Natural killer cell (primary cell): ENCODE measurements around the gene PHACTR1. TPM values are rescaled to one million over a fixed set of nuclear protein-coding genes. Genes with fewer than 3 reads are reported as not detected.

Experiments
- ATAC-seq, 3 donors: fragments of 150-1000 bp in 2 of 3; fragments of 200-7000 bp in 1 of 3; cut with Tn5 transposase; 1 replicate in 1 of 3; 2 replicates in 2 of 3; pipeline ENCODE4 v1.10.0; 2021; ENCODE audit warnings: mild to moderate bottlenecking in 2 of 3, moderate library complexity in 2 of 3
- DNase-seq, 2 donors: peaks; one replicate each; pipeline versions ENCODE4 v3.0.0 to v3.0.0-alpha.2; 2013 to 2021; ENCODE audit warnings: mixed read lengths in 1 of 2
- H3K27ac ChIP-seq: one replicate; pipeline ENCODE4 v1.5.1; 2013; ENCODE audit warnings: mild to moderate bottlenecking, low read length
- H3K27me3 ChIP-seq: one replicate; pipeline ENCODE4 v1.6.1; 2013; ENCODE audit warnings: low read length; ENCODE audit not compliant: control insufficient read depth, insufficient read depth
- H3K36me3 ChIP-seq: one replicate; pipeline ENCODE4 v1.6.1; 2013; ENCODE audit warnings: low read length; ENCODE audit not compliant: control insufficient read depth, insufficient read depth
- H3K4me1 ChIP-seq: one replicate; pipeline ENCODE4 v1.6.1; 2013; ENCODE audit warnings: low read length; ENCODE audit not compliant: control insufficient read depth, insufficient read depth
- H3K4me3 ChIP-seq: one replicate; pipeline ENCODE4 v1.5.1; 2013; ENCODE audit warnings: low read length
- H3K9me3 ChIP-seq: one replicate; pipeline ENCODE4 v1.6.1; 2013; ENCODE audit warnings: low read length; ENCODE audit not compliant: control insufficient read depth, insufficient read depth
- H3K27ac Mint-ChIP-seq, 2 donors: one replicate each; pipeline ENCODE4 v1.8.0; 2022; ENCODE audit warnings: mild to moderate bottlenecking in 2 of 2, mixed read lengths in 2 of 2, moderate library complexity in 1 of 2
- H3K27me3 Mint-ChIP-seq, 2 donors: one replicate each; pipeline ENCODE4 v1.8.0; 2022; ENCODE audit warnings: low read depth in 2 of 2, mixed read lengths in 2 of 2
- H3K36me3 Mint-ChIP-seq: one replicate; pipeline ENCODE4 v1.8.0; 2022; ENCODE audit warnings: mixed read lengths
- H3K4me1 Mint-ChIP-seq, 2 donors: one replicate each; pipeline ENCODE4 v1.8.0; 2022; ENCODE audit warnings: mixed read lengths in 2 of 2
- H3K4me3 Mint-ChIP-seq: one replicate; pipeline ENCODE4 v1.8.0; 2022; ENCODE audit warnings: mild to moderate bottlenecking, moderate library complexity, mixed read lengths
- H3K9me3 Mint-ChIP-seq, 2 donors: one replicate each; pipeline ENCODE4 v1.8.0; 2022; ENCODE audit warnings: mixed read lengths in 2 of 2
- WGBS: methylation state at CpG from one replicate; pipeline ENCODE4 v1.1.7; 2013; ENCODE audit warnings: missing lambda C conversion rate; ENCODE audit not compliant: insufficient coverage; 5-methylcytosine and 5-hydroxymethylcytosine counted together
- intact Hi-C: fragments of 100-400 bp; cut with micrococcal nuclease; formaldehyde crosslinking; loops from one replicate; pipeline ENCODE4 v1.14.2; 2022
- total RNA-seq, 4 donors: library from RNA; stranded (reverse); fragments of 120-200 nt in 1 of 4; gene quantifications; one replicate each; pipeline versions ENCODE4 v1.2.3 to v1.2.4, GENCODE V29; 2013 to 2022
- TF ChIP-seq, protein P1 (sequence below): fragments of 200-600 bp; IDR thresholded peaks from one replicate; pipeline ENCODE4 v1.8.0; 2022; ENCODE audit warnings: antibody characterized with exemption

PHACTR1 gene
- total RNA-seq, 3 donors from 2014 or later (not counting 1 experiment from before 2014, with no cell fraction given), result 5.2 to 19.0 (median 5.4) TPM

DNA sequence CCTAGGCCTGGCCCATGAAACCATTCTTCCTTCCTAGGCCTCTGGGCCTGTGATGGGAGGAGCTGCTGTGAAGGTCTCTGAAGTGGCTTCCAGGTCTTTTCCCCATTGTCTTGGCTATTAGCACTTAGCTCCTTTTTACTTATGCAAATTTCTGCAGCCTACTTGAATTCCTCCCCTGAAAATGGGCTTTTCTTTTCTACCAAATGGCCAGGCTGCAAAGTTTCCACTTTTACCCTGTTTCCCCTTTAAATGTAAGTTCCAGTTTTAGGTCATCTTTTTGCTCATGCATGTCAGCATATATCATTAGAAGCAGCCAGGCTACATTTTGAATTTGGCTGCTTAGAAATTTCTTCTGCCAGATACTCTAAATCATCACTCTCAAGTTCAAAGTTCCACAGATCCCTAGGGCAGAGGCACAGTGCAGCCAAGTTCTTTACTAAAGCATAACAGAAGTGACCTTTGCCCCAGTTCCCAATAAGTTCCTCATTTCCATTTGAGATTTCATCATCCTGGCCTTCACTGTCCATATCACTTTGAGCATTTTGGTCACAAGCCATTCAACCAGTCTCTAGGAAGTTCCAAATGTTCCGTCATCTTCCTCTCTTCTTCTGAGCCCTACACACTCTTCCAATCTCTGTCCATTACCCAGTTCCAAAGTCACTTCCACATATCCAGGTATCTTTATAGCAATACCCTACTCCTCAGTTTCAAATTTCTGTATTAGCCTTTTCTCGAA lies 539.9 kb downstream of the PHACTR1 start:
- H3K4me1 Mint-ChIP-seq, result no peaks in the 10 kb centered on the region

DNA sequence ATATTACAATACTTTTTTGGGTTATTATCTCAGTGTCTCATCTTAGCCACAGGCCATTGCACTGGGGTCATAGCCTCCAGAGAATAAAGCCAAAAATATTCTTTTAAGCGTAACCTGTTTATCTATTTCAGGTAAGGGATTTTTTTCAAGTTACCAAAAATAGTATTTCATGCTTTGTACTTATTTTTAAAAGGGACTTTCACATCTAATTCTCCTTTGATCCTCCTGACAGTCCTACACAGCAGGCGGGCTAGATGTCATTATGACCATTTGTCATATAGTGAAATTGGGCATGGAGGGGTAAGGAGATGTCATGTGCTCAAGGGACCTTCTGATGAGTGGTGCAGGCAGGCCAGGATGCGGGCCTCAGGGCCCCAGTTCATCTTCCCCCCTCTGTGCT lies 542.8 kb downstream of the PHACTR1 start:
- Histone ChIP-seq H3K9me3 (no peaks in the 10 kb centered on the region), H3K4me3 (no peak overlapping the region), H3K27ac (no peak overlapping the region), H3K4me1 (peaks cover 16% of the 10 kb centered on the region), H3K36me3 (no peaks in the 10 kb centered on the region), H3K27me3 (no peaks in the 10 kb centered on the region)
- H3K4me1 Mint-ChIP-seq, result no peaks in the 10 kb centered on the region
- H3K36me3 Mint-ChIP-seq, result no peaks in the 10 kb centered on the region
- no peaks in the 10 kb centered on the region for H3K27me3 Mint-ChIP-seq
- H3K27ac Mint-ChIP-seq, result no peak overlapping the region
- no peak for ATAC-seq
- intact Hi-C loops, result no loop called here
- H3K9me3 Mint-ChIP-seq, result no peaks in the 10 kb centered on the region
- WGBS, result 57% methylated on average over 2 of the region's 3 CpGs
- DNase-seq, result no peak
- H3K4me3 Mint-ChIP-seq, result no peak overlapping the region
- TF ChIP-seq, protein P1, sequence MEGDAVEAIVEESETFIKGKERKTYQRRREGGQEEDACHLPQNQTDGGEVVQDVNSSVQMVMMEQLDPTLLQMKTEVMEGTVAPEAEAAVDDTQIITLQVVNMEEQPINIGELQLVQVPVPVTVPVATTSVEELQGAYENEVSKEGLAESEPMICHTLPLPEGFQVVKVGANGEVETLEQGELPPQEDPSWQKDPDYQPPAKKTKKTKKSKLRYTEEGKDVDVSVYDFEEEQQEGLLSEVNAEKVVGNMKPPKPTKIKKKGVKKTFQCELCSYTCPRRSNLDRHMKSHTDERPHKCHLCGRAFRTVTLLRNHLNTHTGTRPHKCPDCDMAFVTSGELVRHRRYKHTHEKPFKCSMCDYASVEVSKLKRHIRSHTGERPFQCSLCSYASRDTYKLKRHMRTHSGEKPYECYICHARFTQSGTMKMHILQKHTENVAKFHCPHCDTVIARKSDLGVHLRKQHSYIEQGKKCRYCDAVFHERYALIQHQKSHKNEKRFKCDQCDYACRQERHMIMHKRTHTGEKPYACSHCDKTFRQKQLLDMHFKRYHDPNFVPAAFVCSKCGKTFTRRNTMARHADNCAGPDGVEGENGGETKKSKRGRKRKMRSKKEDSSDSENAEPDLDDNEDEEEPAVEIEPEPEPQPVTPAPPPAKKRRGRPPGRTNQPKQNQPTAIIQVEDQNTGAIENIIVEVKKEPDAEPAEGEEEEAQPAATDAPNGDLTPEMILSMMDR, result no peak

More for the DNA sequence above, 539.9 kb downstream of the PHACTR1 start:
- Mint-ChIP-seq H3K27ac (no peak overlapping the region), H3K36me3 (no peaks in the 10 kb centered on the region), H3K27me3 (peaks cover 0 to 1% of the 10 kb centered on the region in 2 donors), H3K9me3 (no peaks in the 10 kb centered on the region), H3K4me3 (no peak overlapping the region)
- H3K27me3 ChIP-seq, result no peaks in the 10 kb centered on the region
- TF ChIP-seq, protein P1, result no peak
- WGBS, result 82% methylated on average over 2 of the region's 2 CpGs
- DNase-seq (no peak), ATAC-seq (no peak)
- H3K4me1 ChIP-seq, result peaks cover 16% of the 10 kb centered on the region
- no peak overlapping the region for H3K4me3 ChIP-seq
- H3K36me3 ChIP-seq, result no peaks in the 10 kb centered on the region
- no peaks in the 10 kb centered on the region for H3K9me3 ChIP-seq
- no peak overlapping the region for H3K27ac ChIP-seq
- intact Hi-C loops, result no loop called here

DNA sequence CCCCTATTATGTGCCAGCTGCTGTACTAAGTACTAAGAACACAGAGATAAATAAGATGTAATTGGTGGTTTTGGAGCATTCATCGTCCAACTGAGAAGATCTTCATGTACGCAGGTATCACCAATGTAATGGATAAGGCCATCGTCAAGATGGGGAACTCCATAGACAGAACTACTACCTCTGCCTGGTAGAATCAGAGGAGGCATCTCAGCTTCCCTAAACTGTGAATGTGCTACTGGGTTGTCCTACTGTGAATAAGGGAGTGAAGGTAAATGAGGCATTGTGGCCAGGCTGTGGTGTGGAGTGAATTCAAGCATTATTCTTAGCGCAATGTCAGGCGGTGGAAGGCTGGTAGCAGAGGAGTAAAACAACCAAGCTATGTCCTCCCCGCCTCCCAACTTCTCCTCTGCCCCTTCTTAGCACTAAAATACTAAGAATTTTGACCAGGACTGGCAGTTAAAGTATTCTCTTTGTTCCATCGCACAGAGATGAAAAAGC lies 543.6 kb downstream of the PHACTR1 start:
- Mint-ChIP-seq H3K27ac (no peak overlapping the region), H3K36me3 (no peaks in the 10 kb centered on the region), H3K9me3 (no peaks in the 10 kb centered on the region), H3K4me3 (no peak overlapping the region), H3K4me1 (no peaks in the 10 kb centered on the region), H3K27me3 (no peaks in the 10 kb centered on the region)
- peaks cover 16% of the 10 kb centered on the region for H3K4me1 ChIP-seq
- WGBS, result 73% methylated on average over 6 of the region's 7 CpGs
- no peaks in the 10 kb centered on the region for H3K27me3 ChIP-seq
- no peaks in the 10 kb centered on the region for H3K36me3 ChIP-seq
- no peak for ATAC-seq
- H3K4me3 ChIP-seq, result no peak overlapping the region
- no peaks in the 10 kb centered on the region for H3K9me3 ChIP-seq
- peak overlapping the region; percentile 48 for H3K27ac ChIP-seq
- no peak for DNase-seq
- intact Hi-C loops, result no loop called here
- TF ChIP-seq, protein P1, result no peak

DNA sequence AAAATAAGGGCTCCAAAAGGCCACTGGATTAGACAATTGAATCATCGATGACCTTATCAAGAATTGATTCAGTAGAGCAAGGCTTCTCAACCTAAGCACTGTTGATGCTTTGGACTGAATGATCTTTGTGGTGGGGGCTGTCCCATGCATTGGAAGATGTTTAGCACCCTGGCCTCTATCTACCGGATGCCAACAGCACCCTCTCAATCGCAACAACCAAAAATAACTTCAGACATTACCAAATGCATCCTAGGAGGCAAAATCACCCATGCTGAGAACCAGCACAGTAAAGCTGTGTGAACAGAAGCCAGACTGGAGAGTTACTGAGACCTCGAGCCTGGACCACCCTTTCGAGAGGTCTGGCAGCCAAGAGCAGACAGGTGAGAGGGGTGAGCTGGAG lies 544.3 kb downstream of the PHACTR1 start:
- H3K4me3 ChIP-seq, result no peak overlapping the region
- Mint-ChIP-seq H3K9me3 (no peaks in the 10 kb centered on the region), H3K4me3 (no peak overlapping the region), H3K27me3 (no peaks in the 10 kb centered on the region), H3K4me1 (no peaks in the 10 kb centered on the region), H3K27ac (no peak overlapping the region), H3K36me3 (no peaks in the 10 kb centered on the region)
- 72% methylated on average over 5 of the region's 5 CpGs for WGBS
- no peaks in the 10 kb centered on the region for H3K36me3 ChIP-seq
- H3K9me3 ChIP-seq, result no peaks in the 10 kb centered on the region
- ATAC-seq (no peak), DNase-seq (no peak)
- H3K4me1 ChIP-seq, result peaks cover 12% of the 10 kb centered on the region
- intact Hi-C loops, result no loop called here
- no peaks in the 10 kb centered on the region for H3K27me3 ChIP-seq
- H3K27ac ChIP-seq, result peak overlapping the region; percentile 39
- TF ChIP-seq, protein P1, result no peak
